Measurements from ENCODE around the gene TMED6.

DNA sequence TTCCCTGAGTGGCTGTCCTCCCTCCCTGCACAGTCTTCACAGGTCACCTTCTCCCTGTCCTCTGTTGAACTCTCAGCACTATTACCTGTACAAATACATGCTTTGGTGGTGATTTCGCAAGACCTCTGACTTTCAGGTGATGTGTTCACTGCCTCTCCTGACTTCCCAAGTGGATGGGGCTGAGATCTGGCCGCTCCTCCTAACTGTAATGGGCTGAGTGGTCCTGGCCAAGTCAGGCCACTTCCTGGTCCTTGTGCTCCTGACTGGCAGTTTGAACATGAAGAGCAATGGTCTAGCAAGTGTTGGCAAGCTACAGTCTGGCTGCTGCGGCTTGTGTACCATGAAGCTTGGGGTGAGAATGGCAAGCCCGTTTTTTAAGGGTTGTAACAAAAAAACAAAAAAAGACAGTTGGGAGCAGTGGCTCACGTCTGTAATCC lies 11.7 kb upstream of the TMED6 start:
- TF ChIP-seq, protein P1, sequence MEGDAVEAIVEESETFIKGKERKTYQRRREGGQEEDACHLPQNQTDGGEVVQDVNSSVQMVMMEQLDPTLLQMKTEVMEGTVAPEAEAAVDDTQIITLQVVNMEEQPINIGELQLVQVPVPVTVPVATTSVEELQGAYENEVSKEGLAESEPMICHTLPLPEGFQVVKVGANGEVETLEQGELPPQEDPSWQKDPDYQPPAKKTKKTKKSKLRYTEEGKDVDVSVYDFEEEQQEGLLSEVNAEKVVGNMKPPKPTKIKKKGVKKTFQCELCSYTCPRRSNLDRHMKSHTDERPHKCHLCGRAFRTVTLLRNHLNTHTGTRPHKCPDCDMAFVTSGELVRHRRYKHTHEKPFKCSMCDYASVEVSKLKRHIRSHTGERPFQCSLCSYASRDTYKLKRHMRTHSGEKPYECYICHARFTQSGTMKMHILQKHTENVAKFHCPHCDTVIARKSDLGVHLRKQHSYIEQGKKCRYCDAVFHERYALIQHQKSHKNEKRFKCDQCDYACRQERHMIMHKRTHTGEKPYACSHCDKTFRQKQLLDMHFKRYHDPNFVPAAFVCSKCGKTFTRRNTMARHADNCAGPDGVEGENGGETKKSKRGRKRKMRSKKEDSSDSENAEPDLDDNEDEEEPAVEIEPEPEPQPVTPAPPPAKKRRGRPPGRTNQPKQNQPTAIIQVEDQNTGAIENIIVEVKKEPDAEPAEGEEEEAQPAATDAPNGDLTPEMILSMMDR (IDR thresholded peaks at IDR 0.05), result no peak
- no peak for TF ChIP-seq ZFX (IDR thresholded peaks at IDR 0.05; ENCODE audit: borderline replicate concordance)

Data from 22Rv1 (cell line).